GM18519 (cell line): ENCODE results near the gene PROSER2.

ENCODE experiments used
- ATAC-seq: cut with Tn5 transposase; IDR thresholded peaks from one replicate; pipeline ENCODE4 v1.9.1; 2021; ENCODE audit warnings: mild to moderate bottlenecking, moderate library complexity; ENCODE audit not compliant: unreplicated experiment, low FRiP score

Gene PROSER2

GRCh38 chr10:11799736-11800080, 23.4 kb upstream of the PROSER2 start:
- no peak for ATAC-seq

GRCh38 chr10:11804336-11804735, 18.8 kb upstream of the PROSER2 start:
- no peak for ATAC-seq

- ATAC-seq, result no peak
These were observed 17.4 kb upstream of the PROSER2 start for GRCh38 chr10:11805792-11806191.

GRCh38 chr10:11806706-11807105, 16.4 kb upstream of the PROSER2 start:
- ATAC-seq, result no peak

- no peak for ATAC-seq
These were observed 14.3 kb upstream of the PROSER2 start for GRCh38 chr10:11808808-11809207.

GRCh38 chr10:11810313-11810766, 12.8 kb upstream of the PROSER2 start:
- no peak for ATAC-seq

GRCh38 chr10:11810973-11811372, 12.2 kb upstream of the PROSER2 start:
- no peak for ATAC-seq

GRCh38 chr10:11813177-11813576, 10.0 kb upstream of the PROSER2 start:
- ATAC-seq, result no peak

- no peak for ATAC-seq
These were observed 9.1 kb upstream of the PROSER2 start for GRCh38 chr10:11813855-11814567.

GRCh38 chr10:11819027-11819426, 4.1 kb upstream of the PROSER2 start:
- no peak for ATAC-seq

GRCh38 chr10:11822026-11822756, 965 bp upstream of the PROSER2 start:
- no peak for ATAC-seq

GRCh38 chr10:11822809-11823121, 391 bp upstream of the PROSER2 start:
- no peak for ATAC-seq

- no peak for ATAC-seq
These were observed 812 bp downstream of the PROSER2 start for GRCh38 chr10:11823989-11824346.

GRCh38 chr10:11824376-11824775, 1.2 kb downstream of the PROSER2 start:
- no peak for ATAC-seq

- ATAC-seq, result no peak
These were observed 1.7 kb downstream of the PROSER2 start for GRCh38 chr10:11824825-11825224.

GRCh38 chr10:11825796-11826414, 2.7 kb downstream of the PROSER2 start:
- no peak for ATAC-seq

- no peak for ATAC-seq
These were observed 3.9 kb downstream of the PROSER2 start for GRCh38 chr10:11827006-11827405.

GRCh38 chr10:11827414-11827813, 4.3 kb downstream of the PROSER2 start:
- no peak for ATAC-seq

- ATAC-seq, result no peak
These were observed 5.6 kb downstream of the PROSER2 start for GRCh38 chr10:11828682-11829284.

- ATAC-seq, result no peak
These were observed 7.8 kb downstream of the PROSER2 start for GRCh38 chr10:11830836-11831519.

- no peak for ATAC-seq
These were observed 8.4 kb downstream of the PROSER2 start for GRCh38 chr10:11831520-11831951.
